Stimulated activated CD8-positive, alpha-beta memory T cell treated with anti-CD3 and anti-CD28 coated beads, Interleukin-12 subunit alpha, Interleukin-12 subunit beta, amount 100 ng/mL, for 1 hour (primary cell): ENCODE results near the gene ELK1.
"Not testable (repeated sequence)": the region's sequence is repeated elsewhere in the genome, so short reads cannot be mapped to it uniquely, and the experiment has no call there.

Experiments
- DNase-seq: peaks from one replicate; pipeline ENCODE4 v3.0.0-alpha.2; 2020; ENCODE audit warnings: low read depth

The ELK1 gene

GRCh38 chrX:47650164-47651042 is at the start of gene ELK1:
Gene ELK1 (minus strand): TSS chrX:47650563. CDS start chrX:47641441, 9,122 bp downstream.
- DNase-seq = peak; percentile 75

DNA sequence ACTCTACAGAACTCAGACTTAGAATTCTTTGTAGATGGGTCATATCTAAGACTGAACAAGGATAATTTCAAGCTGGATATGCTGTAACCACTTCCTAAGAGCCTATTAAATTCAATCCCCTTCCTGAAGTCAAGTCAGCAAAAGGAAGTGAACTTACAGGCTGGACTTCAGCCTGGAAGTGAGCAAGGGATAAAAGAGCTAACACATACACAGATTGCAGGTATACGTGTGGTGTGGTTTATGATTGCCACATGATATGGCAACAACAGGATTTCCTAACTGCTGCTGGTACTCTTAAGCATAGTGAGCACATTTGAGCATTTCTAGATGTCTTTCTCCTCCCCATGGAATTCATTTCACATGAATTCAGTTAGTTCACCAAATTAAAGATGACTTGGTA is 46.8 kb upstream of the ELK1 start:
- no peak for DNase-seq

DNA sequence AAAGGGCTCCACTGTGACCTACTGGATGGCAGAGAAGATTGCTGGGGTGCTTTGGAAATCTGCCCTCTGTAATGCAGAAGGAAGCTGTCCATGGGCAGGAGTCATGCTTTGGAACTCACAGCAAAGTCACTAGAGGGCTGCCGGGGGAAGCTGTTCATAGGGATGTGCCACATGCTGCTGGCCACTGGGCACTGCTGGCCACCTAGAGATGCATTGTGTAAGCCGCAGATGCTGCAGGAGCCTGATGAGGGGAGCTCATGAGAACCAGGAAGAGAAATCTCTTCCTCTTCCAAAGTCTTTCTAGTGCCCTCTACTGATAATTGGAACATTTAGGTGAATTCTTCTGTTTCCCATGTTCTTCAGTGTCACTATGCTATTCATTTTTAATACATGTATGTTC is 39.8 kb upstream of the ELK1 start:
- DNase-seq = no peak

DNA sequence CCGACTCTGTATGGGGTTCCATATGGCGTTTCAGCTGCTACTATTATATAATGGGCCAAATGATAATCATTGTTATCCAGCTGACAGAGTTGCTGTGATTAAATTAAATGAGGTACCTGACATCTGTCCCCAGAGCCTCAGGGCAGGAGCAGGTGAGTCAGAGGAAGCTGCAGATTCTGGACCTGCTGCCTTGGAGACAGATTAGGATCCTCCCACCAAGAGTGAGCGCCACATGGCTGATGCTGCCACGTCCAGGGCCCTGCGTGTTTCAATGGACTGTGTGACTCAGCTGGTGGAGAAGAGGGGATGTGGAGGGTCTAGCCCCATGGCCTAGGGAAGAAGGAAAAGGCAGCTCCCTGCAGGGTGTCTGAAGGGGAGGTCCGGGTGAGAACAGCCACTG is 36.9 kb upstream of the ELK1 start:
- DNase-seq = no peak

DNA sequence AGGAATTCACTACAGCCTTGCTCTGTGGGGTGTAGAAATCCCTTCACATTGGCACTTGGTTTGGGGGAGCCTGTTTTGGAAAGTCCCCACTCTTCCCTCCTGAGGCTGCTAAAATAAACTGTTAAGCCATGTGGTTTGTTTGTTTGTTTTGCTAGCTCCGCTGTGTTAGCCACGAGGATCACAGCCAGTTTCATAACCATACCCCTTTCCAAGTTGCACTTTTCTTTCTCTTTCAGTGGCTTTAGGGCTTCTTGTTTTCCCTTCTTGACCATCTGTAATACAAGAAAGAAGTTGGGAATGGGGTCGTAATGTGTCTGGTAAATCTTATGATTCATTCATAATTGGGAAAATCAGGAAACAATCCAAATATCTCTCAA is 33.5 kb upstream of the ELK1 start:
- DNase-seq = no peak

- no peak for DNase-seq
Measured at GRCh38 chrX:47683184-47683828, 32.9 kb upstream of the ELK1 start.

DNA sequence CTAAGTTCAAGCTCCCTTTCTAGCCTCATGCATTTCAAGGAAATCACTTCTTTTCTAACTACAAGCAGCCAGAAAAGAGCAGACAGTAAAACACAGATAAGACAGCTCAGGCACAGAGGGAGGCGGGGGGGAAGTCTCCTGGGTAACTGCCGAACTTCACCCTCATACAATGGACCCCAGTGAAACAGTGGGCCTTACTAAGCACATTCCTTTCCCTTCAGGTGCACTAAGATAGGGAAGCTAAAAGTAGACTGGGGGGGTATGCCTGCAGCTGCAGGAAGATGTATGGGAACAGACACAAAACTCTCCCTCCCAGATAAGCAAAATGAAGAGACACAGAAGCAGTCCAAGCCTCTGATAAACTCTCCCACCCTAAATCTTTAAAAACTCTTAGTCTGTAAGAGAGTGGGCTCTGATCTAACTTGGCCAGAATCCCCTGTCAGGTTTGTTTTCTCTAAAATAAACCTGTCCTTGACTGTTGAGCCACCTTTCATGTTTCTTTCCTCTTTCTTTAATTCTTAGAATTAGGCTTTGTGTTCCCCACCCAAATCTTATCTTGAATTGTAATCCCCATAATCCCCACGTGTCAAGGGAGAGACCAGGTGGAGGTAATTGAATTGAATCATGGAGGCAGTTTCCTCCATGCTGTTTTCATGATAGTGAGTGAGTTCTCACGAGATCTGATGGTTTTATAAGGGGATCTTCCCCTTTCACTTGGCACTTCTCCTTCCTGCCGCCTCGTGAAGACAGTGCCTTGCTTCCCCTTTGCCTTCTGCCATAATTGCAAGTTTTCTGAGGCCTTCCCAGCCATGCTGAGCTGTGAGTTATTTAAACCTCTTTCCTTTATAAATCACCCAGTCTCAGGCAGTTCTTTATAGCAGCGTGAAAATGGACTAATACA is 25.8 kb upstream of the ELK1 start:
- not testable (repeated sequence) for DNase-seq

- DNase-seq = no peak
Measured at GRCh38 chrX:47674776-47675175, 24.4 kb upstream of the ELK1 start.

GRCh38 chrX:47665797-47666196 is 15.4 kb upstream of the ELK1 start:
- DNase-seq = not testable (repeated sequence)

DNA sequence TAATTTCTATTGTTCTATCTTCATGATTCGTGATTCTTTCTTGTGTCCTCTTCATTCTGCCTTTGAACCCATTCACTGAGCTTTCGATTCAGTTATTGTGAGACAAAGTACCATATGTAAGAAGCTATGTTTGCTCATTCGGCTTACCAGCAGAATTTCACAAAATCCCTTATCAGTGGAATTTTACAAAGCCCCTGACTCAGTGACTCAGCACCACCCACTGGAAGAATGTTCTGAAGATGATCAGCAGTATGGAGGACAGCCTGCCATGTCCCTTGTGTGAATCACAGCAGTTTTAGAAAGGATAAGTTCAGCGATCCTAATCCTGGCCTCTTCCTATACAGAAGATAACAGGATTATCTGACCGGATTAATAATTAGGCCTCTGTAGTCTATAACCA is 14.4 kb upstream of the ELK1 start:
- DNase-seq = no peak

- no peak for DNase-seq
Measured at GRCh38 chrX:47662144-47662657, 11.8 kb upstream of the ELK1 start.

- no peak for DNase-seq
Measured at GRCh38 chrX:47661539-47661938, 11.2 kb upstream of the ELK1 start.

- DNase-seq = no peak
Measured at GRCh38 chrX:47659421-47659726, 9.0 kb upstream of the ELK1 start.

GRCh38 chrX:47658684-47659420 is 8.5 kb upstream of the ELK1 start, which contains the start of gene UXT:
Gene UXT (minus strand): TSS chrX:47659180. CDS start chrX:47658927, 253 bp downstream.
- peak; percentile 85 for DNase-seq

DNA sequence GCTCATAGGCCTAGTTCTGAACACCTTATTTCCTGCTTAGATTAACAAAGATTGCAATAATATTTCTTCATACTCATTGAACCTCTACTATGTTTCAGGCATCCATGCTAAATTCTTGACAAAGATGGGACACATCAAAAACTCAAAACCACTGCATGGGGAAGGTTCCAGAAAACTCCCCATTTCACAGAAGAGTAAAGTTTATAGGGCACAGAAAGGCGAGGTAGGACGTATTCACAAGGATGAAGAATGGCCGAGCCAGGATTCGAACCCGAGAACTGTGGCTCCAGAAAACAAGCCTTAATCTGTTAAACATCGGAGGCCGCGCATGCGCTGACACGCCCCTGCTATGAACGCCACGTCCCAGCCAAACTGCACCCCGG is 7.9 kb upstream of the ELK1 start:
- no peak for DNase-seq

GRCh38 chrX:47651043-47651905 is 911 bp upstream of the ELK1 start:
- DNase-seq = no peak

DNA sequence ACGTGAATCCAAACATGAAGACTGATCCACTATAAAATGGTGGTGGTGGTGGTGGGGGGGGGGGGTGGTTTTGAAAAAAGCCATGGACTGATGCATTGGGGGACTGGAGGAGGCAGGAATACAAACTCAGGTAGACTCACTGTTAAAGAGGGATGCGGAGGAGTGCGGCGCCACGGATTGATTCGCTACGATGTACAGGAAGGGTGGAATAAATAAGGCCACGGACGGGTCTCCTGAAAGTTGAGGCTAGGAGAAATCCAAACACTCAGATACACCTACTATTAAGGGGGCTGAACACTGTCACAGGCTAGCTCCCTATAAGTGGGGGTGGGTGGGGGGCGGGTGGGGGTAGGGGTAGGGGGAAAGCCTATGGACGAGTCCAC is 591 bp downstream of the ELK1 start:
- DNase-seq = no peak

GRCh38 chrX:47649271-47649670 is 1.1 kb downstream of the ELK1 start:
- no peak for DNase-seq

DNA sequence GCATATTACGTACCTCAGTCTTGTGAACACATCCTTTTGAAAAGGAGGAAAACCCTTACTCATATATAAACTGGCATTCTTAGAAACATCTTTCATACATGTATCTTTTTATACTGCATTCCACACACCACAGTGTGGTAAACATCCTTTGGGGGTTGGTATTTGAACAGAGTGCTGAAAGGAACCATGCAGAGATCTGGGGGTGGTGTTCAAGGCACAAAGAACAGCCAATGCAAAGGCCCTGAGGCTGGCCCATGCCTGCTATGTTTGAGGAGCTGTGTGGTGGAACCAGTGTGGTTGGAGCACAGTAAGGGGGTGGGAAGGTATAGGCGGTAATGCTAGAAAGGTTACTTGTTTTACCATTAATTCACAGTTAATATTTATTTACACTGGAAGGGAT is 2.0 kb downstream of the ELK1 start:
- no peak for DNase-seq

DNA sequence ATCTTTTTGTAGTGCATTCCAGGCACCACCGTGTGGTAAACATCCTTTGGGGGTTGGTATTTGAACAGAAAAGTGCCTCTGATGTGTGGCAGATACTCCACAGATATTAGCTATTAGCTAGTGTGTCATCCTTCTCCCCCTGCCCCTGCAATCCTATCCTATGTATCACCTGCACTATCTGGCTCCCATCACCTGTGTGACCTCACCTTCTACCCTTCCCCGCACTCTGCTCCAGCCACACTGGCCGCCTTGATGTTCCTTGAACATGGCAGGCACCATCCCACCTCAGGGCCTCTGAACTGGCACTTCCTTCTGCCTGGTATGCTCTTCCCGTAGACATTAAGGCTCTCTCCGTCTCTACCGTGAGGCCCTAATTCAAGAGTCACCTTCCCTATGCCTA is 3.7 kb downstream of the ELK1 start:
- no peak for DNase-seq

DNA sequence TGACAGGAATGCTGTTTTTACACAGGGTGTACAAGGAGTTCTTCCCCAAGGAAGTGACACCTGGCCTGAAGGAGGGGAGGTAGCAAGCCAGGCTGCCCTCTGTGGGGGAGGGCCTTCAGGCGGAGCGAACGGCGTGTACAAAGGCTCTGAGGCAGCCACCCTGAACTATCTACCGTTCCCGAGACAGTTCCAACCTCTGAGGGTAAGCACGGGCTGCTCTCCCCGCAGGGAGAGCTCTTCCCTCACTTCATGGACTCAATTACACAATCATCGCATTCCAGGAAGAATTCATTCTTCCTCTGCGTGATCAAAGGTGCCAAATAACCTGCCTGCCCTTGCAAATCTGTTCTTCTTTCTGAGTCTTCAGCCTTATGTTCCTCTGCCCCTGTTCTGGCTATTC is 4.8 kb downstream of the ELK1 start:
- DNase-seq = no peak
